GM12872 (cell line): ENCODE measurements around the gene ZDHHC14.
A peak's percentile ranks its signal among the peaks of the same experiment; 100 is the strongest.

Experiments
- CTCF ChIP-seq: IDR thresholded peaks from 3 replicates; pipeline ENCODE4 v1.5.1; 2011; ENCODE audit warnings: low read depth, mild to moderate bottlenecking, low read length, moderate library complexity; ENCODE audit not compliant: insufficient read depth

ZDHHC14 gene

GRCh38 chr6:157554747-157555146, 173.8 kb downstream of the ZDHHC14 start:
- no peak for TF ChIP-seq CTCF

GRCh38 chr6:157555455-157556143, 174.6 kb downstream of the ZDHHC14 start:
- TF ChIP-seq CTCF: no peak

GRCh38 chr6:157556144-157556645, 175.2 kb downstream of the ZDHHC14 start:
- no peak for TF ChIP-seq CTCF

DNA sequence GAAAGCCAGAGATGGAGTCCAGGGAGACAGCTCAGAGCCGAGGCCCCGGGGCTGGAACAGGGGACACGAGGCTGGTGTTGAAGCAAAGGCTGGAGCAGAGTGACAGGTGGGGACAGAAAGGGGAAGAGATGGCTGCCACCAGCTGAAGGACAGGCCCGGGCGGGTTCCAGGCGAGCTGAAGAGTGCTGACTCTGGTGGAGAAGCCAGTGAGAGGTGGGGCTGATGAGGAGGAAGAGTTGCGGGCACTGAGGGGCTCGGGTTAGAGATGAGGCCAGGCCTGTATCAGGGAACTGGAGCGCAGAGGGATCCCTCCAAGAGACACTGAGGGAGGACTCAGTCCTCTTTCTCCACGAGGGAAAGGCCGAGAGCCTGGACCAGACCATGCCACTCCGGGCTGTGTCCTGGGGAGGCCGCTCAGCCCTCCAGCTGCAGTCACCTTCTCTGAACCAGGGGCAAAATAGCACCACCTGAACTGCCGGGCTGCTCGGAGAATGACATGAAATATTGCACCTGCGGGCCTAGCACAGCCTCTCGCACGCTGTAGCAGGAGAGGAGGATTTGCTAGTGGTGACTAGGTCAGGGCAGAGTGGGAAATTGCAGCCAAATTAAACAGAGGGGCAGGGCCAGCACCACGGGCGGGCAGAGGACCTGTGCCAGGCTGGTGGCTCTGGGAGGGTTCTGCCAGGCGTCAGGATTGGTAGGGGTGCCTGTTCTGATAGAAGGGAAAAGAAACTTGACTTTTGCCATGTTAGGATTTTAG, 175.9 kb downstream of the ZDHHC14 start:
- TF ChIP-seq CTCF: peak; percentile 8; the same call in 1 of the 3 replicates

DNA sequence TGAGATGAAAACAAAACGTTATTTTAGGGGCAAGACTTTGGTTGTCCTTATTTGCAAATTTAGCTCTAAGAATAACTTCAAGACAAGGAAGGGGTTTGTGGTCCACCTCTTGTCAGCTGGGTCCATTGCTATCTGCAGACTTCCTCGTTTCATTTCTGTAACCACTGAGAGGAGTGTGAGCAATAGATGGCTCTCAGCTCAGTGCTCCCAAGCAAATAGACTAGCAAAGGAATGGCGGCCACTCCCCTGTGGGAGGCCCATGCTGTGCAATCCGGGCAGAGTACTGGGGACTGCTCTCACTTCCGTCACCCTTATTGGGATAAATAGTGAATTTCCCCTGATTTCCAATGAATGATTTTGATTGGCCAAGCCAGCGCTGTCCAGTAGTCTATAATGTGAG, 176.6 kb downstream of the ZDHHC14 start:
- TF ChIP-seq CTCF: no peak

GRCh38 chr6:157558049-157558448, 177.1 kb downstream of the ZDHHC14 start:
- TF ChIP-seq CTCF: no peak

GRCh38 chr6:157558487-157559200, 177.7 kb downstream of the ZDHHC14 start:
- no peak for TF ChIP-seq CTCF
